OCI-LY7 (cell line): ENCODE results near the gene PRODH. TPM values are rescaled to one million over a fixed set of nuclear protein-coding genes. Genes with fewer than 3 reads are reported as not detected.
"Not testable (repeated sequence)": the region's sequence is repeated elsewhere in the genome, so short reads cannot be mapped to it uniquely, and the experiment has no call there.

Source experiments
- BruUV-seq: library from RNA; stranded (reverse); fragments of 400-500 nt; replicated peaks from 2 replicates; lab custom pipeline; 2021; lab: Mats Ljungman, UMichigan
- CTCF ChIA-PET: fragments of 300-600 bp; sonication (Branson Sonifier 250); formaldehyde crosslinking; loops from one replicate; lab custom pipeline; 2022; ENCODE audit warnings: antibody characterized with exemption; ENCODE audit not compliant: unreplicated experiment; lab: Charles Lee
- POLR2A ChIA-PET: fragments of 300-600 bp; sonication (Branson Sonifier 250); formaldehyde crosslinking; loops from one replicate; lab custom pipeline; 2022; ENCODE audit warnings: antibody characterized with exemption; lab: Charles Lee
- DNase-seq: peaks from one replicate; pipeline ENCODE4 v3.0.0-alpha.2; 2015; ENCODE audit warnings: low spot score
- H2AFZ ChIP-seq: fragments of 200-600 bp; sonication (generic), shearing (Covaris generic); 2 replicates; pipeline ENCODE4 v1.6.1; 2014; ENCODE audit warnings: mild to moderate bottlenecking, antibody characterized with exemption, low read length, moderate library complexity
- H3K27ac ChIP-seq: fragments of 200-600 bp; sonication (generic); 2 replicates; pipeline ENCODE4 v1.5.1; 2014; ENCODE audit warnings: mixed run types, low read depth, mild to moderate bottlenecking, moderate library complexity, low read length, inconsistent platforms; ENCODE audit not compliant: poor library complexity, severe bottlenecking
- H3K36me3 ChIP-seq: fragments of 200-600 bp; sonication (generic); 2 replicates; pipeline ENCODE4 v1.6.1; 2014; ENCODE audit warnings: mild to moderate bottlenecking, antibody characterized with exemption, low read length, moderate library complexity, mixed read lengths; ENCODE audit not compliant: insufficient read depth
- H3K4me1 ChIP-seq: fragments of 200-600 bp; sonication (generic); 2 replicates; pipeline ENCODE4 v1.5.1; 2014; ENCODE audit warnings: mild to moderate bottlenecking, low read length; ENCODE audit not compliant: insufficient read depth, poor library complexity, severe bottlenecking
- H3K4me2 ChIP-seq: fragments of 200-600 bp; sonication (generic); 2 replicates; pipeline ENCODE4 v1.6.1; 2014; ENCODE audit warnings: mild to moderate bottlenecking, low read length
- H3K4me3 ChIP-seq: fragments of 200-600 bp; sonication (generic); 2 replicates; pipeline ENCODE4 v1.5.1; 2014; ENCODE audit warnings: mild to moderate bottlenecking, low read depth, low read length; ENCODE audit not compliant: poor library complexity, severe bottlenecking
- H3K79me2 ChIP-seq: fragments of 200-600 bp; sonication (generic); 2 replicates; pipeline ENCODE4 v1.6.1; 2016; ENCODE audit warnings: low read depth, mild to moderate bottlenecking, low read length, moderate library complexity, mixed read lengths; ENCODE audit not compliant: insufficient read depth
- H3K9me2 ChIP-seq: fragments of 200-600 bp; sonication (generic); 2 replicates; pipeline ENCODE4 v1.6.1; 2016; ENCODE audit warnings: mild to moderate bottlenecking, low read length, mixed read lengths; ENCODE audit not compliant: insufficient read depth
- H3K9me3 ChIP-seq: fragments of 200-600 bp; sonication (generic); 2 replicates; pipeline ENCODE4 v1.6.1; 2014; ENCODE audit warnings: mild to moderate bottlenecking, mixed run types, low read length, mixed read lengths
- H4K20me1 ChIP-seq: fragments of 200-600 bp; sonication (generic); 2 replicates; pipeline ENCODE4 v1.6.1; 2014; ENCODE audit warnings: mild to moderate bottlenecking, antibody characterized with exemption, low read length, moderate library complexity, mixed read lengths; ENCODE audit not compliant: insufficient read depth
- CTCF ChIP-seq: fragments of 200-600 bp; sonication (generic); conservative IDR thresholded peaks from 2 replicates; pipeline ENCODE4 v1.5.1; 2014; ENCODE audit warnings: mild to moderate bottlenecking, antibody characterized with exemption, low read length, moderate library complexity, mixed read lengths
- EZH2phosphoT487 ChIP-seq: fragments of 200-600 bp; sonication (generic); IDR thresholded peaks from 2 replicates; pipeline ENCODE4 v1.6.1; 2018; ENCODE audit warnings: low read depth, borderline replicate concordance, mild to moderate bottlenecking, mixed run types, antibody characterized with exemption, low read length, moderate library complexity, mixed read lengths
- intact Hi-C: fragments of 100-400 bp; cut with micrococcal nuclease; formaldehyde crosslinking; loops from one replicate; pipeline ENCODE4 v1.10.0; 2022; ENCODE audit not compliant: unreplicated experiment
- total RNA-seq, 2 experiments: library from RNA; depleted of rRNA in 1 of 2; stranded (reverse); fragments of >200 nt in 1 of 2; shearing (Covaris generic) in 1 of 2; gene quantifications; 2 replicates each; pipeline ENCODE4 v1.2.3, GENCODE V29; 2014 to 2022

The PRODH gene
- total RNA-seq, 2 experiments from 2014 or later = not detected

- intact Hi-C loops, DNase-seq, H3K36me3 ChIP-seq, H3K79me2 ChIP-seq, POLR2A ChIA-PET, H3K27ac ChIP-seq, H3K9me2 ChIP-seq, H2AFZ ChIP-seq, H3K4me2 ChIP-seq, CTCF ChIA-PET, H4K20me1 ChIP-seq, H3K9me3 ChIP-seq, H3K4me1 ChIP-seq, BruUV-seq, H3K4me3 ChIP-seq: not testable (repeated sequence)
These were observed 23.7 kb downstream of the PRODH start for GRCh38 chr22:18912264-18912946.

GRCh38 chr22:18911535-18911934, 24.6 kb downstream of the PRODH start:
- H3K4me3 ChIP-seq, H3K4me1 ChIP-seq, H4K20me1 ChIP-seq, POLR2A ChIA-PET, H2AFZ ChIP-seq, DNase-seq, intact Hi-C loops, H3K9me3 ChIP-seq, CTCF ChIA-PET, H3K27ac ChIP-seq, H3K79me2 ChIP-seq, H3K36me3 ChIP-seq, BruUV-seq, H3K9me2 ChIP-seq, H3K4me2 ChIP-seq: not testable (repeated sequence)

GRCh38 chr22:18909556-18909955, 26.5 kb downstream of the PRODH start:
- Histone ChIP-seq H3K4me1 (no peaks in the 10 kb centered on the region), H3K36me3 (no peaks in the 10 kb centered on the region), H3K9me2 (no peaks in the 10 kb centered on the region), H3K9me3 (no peaks in the 10 kb centered on the region), H3K27ac (no peak overlapping the region), H3K4me3 (no peak overlapping the region), H2AFZ (no peak overlapping the region), H4K20me1 (no peaks in the 10 kb centered on the region), H3K4me2 (no peak overlapping the region), H3K79me2 (no peaks in the 10 kb centered on the region)
- TF ChIP-seq EZH2phosphoT487 (no peak), CTCF (no peak)
- intact Hi-C loops = no loop called here
- no TSS peak for BruUV-seq
- POLR2A ChIA-PET = no interaction called here
- CTCF ChIA-PET = no interaction called here
- no peak for DNase-seq

- Histone ChIP-seq H2AFZ (no peak overlapping the region), H3K4me1 (no peaks in the 10 kb centered on the region), H3K4me3 (no peak overlapping the region), H3K9me2 (no peaks in the 10 kb centered on the region), H3K9me3 (no peaks in the 10 kb centered on the region), H3K79me2 (no peaks in the 10 kb centered on the region), H3K4me2 (no peak overlapping the region), H4K20me1 (no peaks in the 10 kb centered on the region), H3K36me3 (no peaks in the 10 kb centered on the region), H3K27ac (no peak overlapping the region)
- no peak for DNase-seq
- no TSS peak for BruUV-seq
- ChIA-PET CTCF (no interaction called here), POLR2A (no interaction called here)
- TF ChIP-seq EZH2phosphoT487 (no peak), CTCF (no peak)
- intact Hi-C loops = no loop called here
These were observed 29.2 kb downstream of the PRODH start for GRCh38 chr22:18906896-18907295.

GRCh38 chr22:18906410-18906745, 29.7 kb downstream of the PRODH start:
- H3K79me2 ChIP-seq, H4K20me1 ChIP-seq, H3K4me3 ChIP-seq, H3K4me1 ChIP-seq, CTCF ChIA-PET, H3K36me3 ChIP-seq, DNase-seq, intact Hi-C loops, BruUV-seq, POLR2A ChIA-PET, H3K4me2 ChIP-seq, H3K27ac ChIP-seq, H2AFZ ChIP-seq, H3K9me2 ChIP-seq, H3K9me3 ChIP-seq: not testable (repeated sequence)
